Sciatic nerve (tissue), 2 donors: Measurements from ENCODE around the gene BOLL. TPM values are rescaled to one million over a fixed set of nuclear protein-coding genes. Genes with fewer than 3 reads are reported as not detected.
"Not testable (repeated sequence)": the region's sequence is repeated elsewhere in the genome, so short reads cannot be mapped to it uniquely, and the experiment has no call there.

Experiments used
- ATAC-seq: fragments of 200-7000 bp; cut with Tn5 transposase; one replicate; pipeline ENCODE4 v1.9.1; 2020; ENCODE audit warnings: mild to moderate bottlenecking, moderate library complexity
- DNase-seq: peaks from one replicate; pipeline ENCODE4 v3.0.0-alpha.2; 2020; ENCODE audit warnings: low spot score
- intact Hi-C: fragments of 100-400 bp; cut with DNase I; formaldehyde crosslinking; loops from one replicate; pipeline ENCODE4 v1.14.2; 2022
- total RNA-seq: library from RNA; stranded (reverse); fragmentation: NEBNext Ultra II Directional; extraction: Animal tissue kit (Norgen Biotek cat#: 25700); gene quantifications from one replicate; pipeline ENCODE4 v1.2.1, GENCODE V29; 2021
- donor health status: DM: no; HTN: no; CAD: no.
- donor health status: DM: no; HTN: no; CAD: no.

The BOLL gene
- total RNA-seq, result not detected

GRCh38 chr2:197784956-197785941 is at the start of gene BOLL:
BOLL (minus strand) TSS chr2:197785319; CDS start chr2:197781850, 3,469 bp downstream.
- DNase-seq (no peak), ATAC-seq (no peak)
- intact Hi-C loops, result no loop called here

GRCh38 chr2:197834771-197835170 is 49.7 kb upstream of the BOLL start:
- ATAC-seq, DNase-seq, intact Hi-C loops: not testable (repeated sequence)

GRCh38 chr2:197828464-197829135 is 43.5 kb upstream of the BOLL start:
- intact Hi-C loops, result no loop called here
- DNase-seq, result no peak
- no peak for ATAC-seq

- ATAC-seq (no peak), DNase-seq (no peak)
- intact Hi-C loops, result no loop called here
Measured at GRCh38 chr2:197827618-197828017, 42.5 kb upstream of the BOLL start.

GRCh38 chr2:197822333-197822732 is 37.2 kb upstream of the BOLL start:
- ATAC-seq, result no peak
- intact Hi-C loops, result no loop called here

GRCh38 chr2:197821550-197822289 is 36.6 kb upstream of the BOLL start:
- ATAC-seq (no peak), DNase-seq (no peak)
- intact Hi-C loops, result no loop called here

More at GRCh38 chr2:197822333-197822732, 37.2 kb upstream of the BOLL start:
- no peak for DNase-seq

GRCh38 chr2:197814526-197814925 is 29.4 kb upstream of the BOLL start:
- intact Hi-C loops, result no loop called here
- no peak for ATAC-seq
- no peak for DNase-seq

GRCh38 chr2:197813093-197813787 is 28.1 kb upstream of the BOLL start:
- no peak for ATAC-seq
- no peak for DNase-seq
- intact Hi-C loops, result no loop called here

- intact Hi-C loops, result no loop called here
- no peak for DNase-seq
- ATAC-seq, result no peak
Measured at GRCh38 chr2:197810491-197810890, 25.4 kb upstream of the BOLL start.

- DNase-seq, result no peak
- ATAC-seq, result no peak
- intact Hi-C loops, result no loop called here
Measured at GRCh38 chr2:197810016-197810415, 24.9 kb upstream of the BOLL start.

GRCh38 chr2:197809064-197809463 is 23.9 kb upstream of the BOLL start:
- no peak for ATAC-seq
- intact Hi-C loops, result no loop called here

GRCh38 chr2:197805715-197806633 is 20.9 kb upstream of the BOLL start:
- intact Hi-C loops, result no loop called here
- no peak for ATAC-seq
- DNase-seq, result no peak

More at GRCh38 chr2:197809064-197809463, 23.9 kb upstream of the BOLL start:
- DNase-seq, result no peak

- intact Hi-C loops, result loop anchor here (5.0 kb wide), 1 partner anchor 492 kb away; no protein-coding TSS in a partner anchor
- DNase-seq (peak; percentile 78), ATAC-seq (peak; percentile 41)
Measured at GRCh38 chr2:197804758-197805714, 19.9 kb upstream of the BOLL start.

GRCh38 chr2:197804049-197804757 is 19.1 kb upstream of the BOLL start, which contains the start of gene PLCL1:
PLCL1 (plus strand) TSS chr2:197804593.
- intact Hi-C loops, result loop anchor here (5.0 kb wide), 1 partner anchor 493 kb away; no protein-coding TSS in a partner anchor
- ATAC-seq (peak; percentile 95), DNase-seq (peak; percentile 90)

- intact Hi-C loops, result loop anchor here (5.0 kb wide), 1 partner anchor 494 kb away; no protein-coding TSS in a partner anchor
- peak; percentile 77 for ATAC-seq
- DNase-seq, result no peak
Measured at GRCh38 chr2:197803033-197803444, 17.9 kb upstream of the BOLL start.

GRCh38 chr2:197801033-197801432 is 15.9 kb upstream of the BOLL start:
- ATAC-seq (no peak), DNase-seq (no peak)
- intact Hi-C loops, result loop anchor here (5.0 kb wide), 1 partner anchor 496 kb away; no protein-coding TSS in a partner anchor
